HG02678 (cell line): ENCODE results near the gene FAM83D.

ENCODE experiments used
- ATAC-seq: cut with Tn5 transposase; IDR thresholded peaks from one replicate; pipeline ENCODE4 v1.9.1; 2021; ENCODE audit warnings: mild to moderate bottlenecking, moderate library complexity; ENCODE audit not compliant: unreplicated experiment

FAM83D gene

GRCh38 chr20:38997622-38998021, 71.4 kb downstream of the FAM83D start:
- ATAC-seq: peak; percentile 95

GRCh38 chr20:38999217-38999616, 73.0 kb downstream of the FAM83D start:
- ATAC-seq: no peak

- ATAC-seq: no peak
Observed at GRCh38 chr20:38999965-39000910, 74.0 kb downstream of the FAM83D start.
